SK-N-SH treated with all-trans-retinoic acid at 6 μM for 48 hours (cell line): ENCODE measurements around the gene CD84.

Experiments used
- ARNTL ChIP-seq: fragments of 450-650 bp; formaldehyde crosslinking; IDR thresholded peaks from 2 replicates; pipeline ENCODE4 v1.5.0; 2020; ENCODE audit warnings: low read depth, mild to moderate bottlenecking, moderate library complexity, borderline replicate concordance
- CREB5 ChIP-seq: fragments of 250-450 bp; sonication (Bioruptor Pico); IDR thresholded peaks from 2 replicates; pipeline ENCODE4 v1.5.1; 2020; ENCODE audit warnings: low read depth, mild to moderate bottlenecking, moderate library complexity
- CSDC2 ChIP-seq: fragments of 250-450 bp; sonication (Bioruptor Pico); IDR thresholded peaks from 2 replicates; pipeline ENCODE4 v1.5.0; 2020; ENCODE audit warnings: mild to moderate bottlenecking, moderate library complexity
- PATZ1 ChIP-seq: fragments of 250-450 bp; sonication (Bioruptor Pico); IDR thresholded peaks from 2 replicates; pipeline ENCODE4 v1.8.0; 2020; ENCODE audit warnings: mild to moderate bottlenecking, moderate library complexity, borderline replicate concordance
- POU6F1 ChIP-seq: fragments of 250-450 bp; sonication (Bioruptor Pico); IDR thresholded peaks from 2 replicates; pipeline ENCODE4 v1.8.0; 2021; ENCODE audit warnings: low read depth, mild to moderate bottlenecking, moderate library complexity, borderline replicate concordance
- TCF4 ChIP-seq: fragments of 250-450 bp; sonication (Bioruptor Pico); IDR thresholded peaks from 2 replicates; pipeline ENCODE4 v1.8.0; 2021; ENCODE audit warnings: mild to moderate bottlenecking, moderate library complexity, borderline replicate concordance
- ZFP3 ChIP-seq: fragments of 250-450 bp; sonication (Bioruptor Pico); IDR thresholded peaks from 2 replicates; pipeline ENCODE4 v1.5.0; 2020; ENCODE audit warnings: mild to moderate bottlenecking, moderate library complexity
- ZFP30 ChIP-seq: fragments of 450-650 bp; formaldehyde crosslinking; IDR thresholded peaks from 2 replicates; pipeline ENCODE4 v1.5.0; 2022; ENCODE audit warnings: mild to moderate bottlenecking, moderate library complexity
- ZNF565 ChIP-seq: fragments of 450-650 bp; formaldehyde crosslinking; conservative IDR thresholded peaks from 2 replicates; pipeline ENCODE4 v1.5.0; 2020; ENCODE audit warnings: low read depth, mild to moderate bottlenecking, moderate library complexity
- ZNF70 ChIP-seq: fragments of 450-650 bp; formaldehyde crosslinking; IDR thresholded peaks from 2 replicates; pipeline ENCODE4 v1.5.0; 2020; ENCODE audit warnings: mild to moderate bottlenecking, moderate library complexity
- ZNF8 ChIP-seq: fragments of 450-650 bp; formaldehyde crosslinking; IDR thresholded peaks from 2 replicates; pipeline ENCODE4 v1.5.0; 2020; ENCODE audit warnings: mild to moderate bottlenecking, moderate library complexity
- TF ChIP-seq, protein P1 (sequence below): fragments of 250-450 bp; sonication (Bioruptor Pico); IDR thresholded peaks from 2 replicates; pipeline ENCODE4 v1.5.0; 2020; ENCODE audit warnings: mild to moderate bottlenecking, moderate library complexity

GRCh38 chr1:160580221-160580812 is 1.0 kb upstream of the CD84 start:
- TF ChIP-seq ZFP30 (CRISPR knock-in tag), result no peak
- TF ChIP-seq ZNF8 (CRISPR knock-in tag), result no peak
- no peak for TF ChIP-seq CREB5
- TF ChIP-seq PATZ1 (CRISPR knock-in tag), result no peak
- no peak for TF ChIP-seq ZFP3
- TF ChIP-seq, protein P1, sequence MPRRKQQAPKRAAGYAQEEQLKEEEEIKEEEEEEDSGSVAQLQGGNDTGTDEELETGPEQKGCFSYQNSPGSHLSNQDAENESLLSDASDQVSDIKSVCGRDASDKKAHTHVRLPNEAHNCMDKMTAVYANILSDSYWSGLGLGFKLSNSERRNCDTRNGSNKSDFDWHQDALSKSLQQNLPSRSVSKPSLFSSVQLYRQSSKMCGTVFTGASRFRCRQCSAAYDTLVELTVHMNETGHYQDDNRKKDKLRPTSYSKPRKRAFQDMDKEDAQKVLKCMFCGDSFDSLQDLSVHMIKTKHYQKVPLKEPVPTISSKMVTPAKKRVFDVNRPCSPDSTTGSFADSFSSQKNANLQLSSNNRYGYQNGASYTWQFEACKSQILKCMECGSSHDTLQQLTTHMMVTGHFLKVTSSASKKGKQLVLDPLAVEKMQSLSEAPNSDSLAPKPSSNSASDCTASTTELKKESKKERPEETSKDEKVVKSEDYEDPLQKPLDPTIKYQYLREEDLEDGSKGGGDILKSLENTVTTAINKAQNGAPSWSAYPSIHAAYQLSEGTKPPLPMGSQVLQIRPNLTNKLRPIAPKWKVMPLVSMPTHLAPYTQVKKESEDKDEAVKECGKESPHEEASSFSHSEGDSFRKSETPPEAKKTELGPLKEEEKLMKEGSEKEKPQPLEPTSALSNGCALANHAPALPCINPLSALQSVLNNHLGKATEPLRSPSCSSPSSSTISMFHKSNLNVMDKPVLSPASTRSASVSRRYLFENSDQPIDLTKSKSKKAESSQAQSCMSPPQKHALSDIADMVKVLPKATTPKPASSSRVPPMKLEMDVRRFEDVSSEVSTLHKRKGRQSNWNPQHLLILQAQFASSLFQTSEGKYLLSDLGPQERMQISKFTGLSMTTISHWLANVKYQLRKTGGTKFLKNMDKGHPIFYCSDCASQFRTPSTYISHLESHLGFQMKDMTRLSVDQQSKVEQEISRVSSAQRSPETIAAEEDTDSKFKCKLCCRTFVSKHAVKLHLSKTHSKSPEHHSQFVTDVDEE (CRISPR knock-in tag), result no peak
- TF ChIP-seq ZNF70 (CRISPR knock-in tag), result no peak
- TF ChIP-seq ZNF565 (CRISPR knock-in tag), result no peak
- no peak for TF ChIP-seq POU6F1 (CRISPR knock-in tag)
- no peak for TF ChIP-seq CSDC2 (CRISPR knock-in tag)
- TF ChIP-seq ARNTL (CRISPR knock-in tag), result no peak
- TF ChIP-seq TCF4 (CRISPR knock-in tag), result no peak
